Immature natural killer cell (primary cell): ENCODE results near the gene PTPRG. TPM values are rescaled to one million over a fixed set of nuclear protein-coding genes. Genes with fewer than 3 reads are reported as not detected.

Source experiments
- DNase-seq, 3 donors: peaks; one replicate each; pipeline ENCODE4 v3.0.0; 2022; ENCODE audit warnings: mixed read lengths in 1 of 3
- H3K27ac Mint-ChIP-seq, 6 donors: one replicate each; pipeline ENCODE4 v1.8.0; 2020; ENCODE audit warnings: mixed read lengths in 6 of 6, mild to moderate bottlenecking in 5 of 6, inconsistent platforms in 4 of 6, moderate library complexity in 3 of 6
- H3K27me3 Mint-ChIP-seq, 3 donors: one replicate each; pipeline ENCODE4 v1.8.0; 2020 to 2021; ENCODE audit warnings: low read depth in 3 of 3, mild to moderate bottlenecking in 3 of 3, mixed read lengths in 3 of 3, moderate library complexity in 3 of 3, inconsistent platforms in 1 of 3
- H3K36me3 Mint-ChIP-seq, 3 donors: one replicate each; pipeline ENCODE4 v1.8.0; 2020; ENCODE audit warnings: mixed read lengths in 3 of 3, inconsistent platforms in 2 of 3, mild to moderate bottlenecking in 2 of 3
- H3K4me1 Mint-ChIP-seq, 2 donors: one replicate each; pipeline ENCODE4 v1.8.0; 2020; ENCODE audit warnings: inconsistent platforms in 2 of 2, mild to moderate bottlenecking in 2 of 2, mixed read lengths in 2 of 2, moderate library complexity in 1 of 2
- H3K4me3 Mint-ChIP-seq, 5 donors: one replicate each; pipeline ENCODE4 v1.8.0; 2020; ENCODE audit warnings: mild to moderate bottlenecking in 5 of 5, mixed read lengths in 5 of 5, inconsistent platforms in 3 of 5, moderate library complexity in 3 of 5
- H3K9me3 Mint-ChIP-seq, 6 donors: one replicate each; pipeline ENCODE4 v1.8.0; 2020; ENCODE audit warnings: mild to moderate bottlenecking in 6 of 6, mixed read lengths in 6 of 6, inconsistent platforms in 4 of 6, moderate library complexity in 3 of 6
- polyA plus RNA-seq, 3 donors: library from polyadenylated mRNA; unstranded; fragments of 300-500 nt; fragmentation: Illumina TruSeq; gene quantifications; one replicate each; pipeline ENCODE4 v1.2.3, GENCODE V29; 2021

Gene PTPRG
- polyA plus RNA-seq, 3 donors from 2014 or later, result 0.13 TPM; not detected in 2

GRCh38 chr3:61966200-61966599, 404.8 kb downstream of the PTPRG start:
- DNase-seq, result no peak
- no peaks in the 10 kb centered on the region for H3K4me1 Mint-ChIP-seq
- H3K9me3 Mint-ChIP-seq, result peaks cover 0 to 11% (median 4%) of the 10 kb centered on the region in 6 donors
- H3K4me3 Mint-ChIP-seq, result no peak overlapping the region
- no peak overlapping the region for H3K27ac Mint-ChIP-seq
- peaks cover 0 to 2% (median 0%) of the 10 kb centered on the region in 3 donors for H3K27me3 Mint-ChIP-seq
- no peaks in the 10 kb centered on the region for H3K36me3 Mint-ChIP-seq

GRCh38 chr3:61967019-61967418, 405.6 kb downstream of the PTPRG start:
- Mint-ChIP-seq H3K9me3 (peaks cover 0 to 15% (median 4%) of the 10 kb centered on the region in 6 donors), H3K27ac (no peak overlapping the region), H3K4me1 (no peaks in the 10 kb centered on the region), H3K4me3 (no peak overlapping the region), H3K36me3 (no peaks in the 10 kb centered on the region), H3K27me3 (peaks cover 0 to 2% (median 0%) of the 10 kb centered on the region in 3 donors)
- no peak for DNase-seq

- H3K4me1 Mint-ChIP-seq, result no peaks in the 10 kb centered on the region
- H3K9me3 Mint-ChIP-seq, result peaks cover 0 to 16% (median 4%) of the 10 kb centered on the region in 6 donors
- no peak overlapping the region for H3K4me3 Mint-ChIP-seq
- H3K36me3 Mint-ChIP-seq, result no peaks in the 10 kb centered on the region
- peaks cover 0 to 2% (median 0%) of the 10 kb centered on the region in 3 donors for H3K27me3 Mint-ChIP-seq
- no peak overlapping the region for H3K27ac Mint-ChIP-seq
- no peak for DNase-seq
Observed at GRCh38 chr3:61967937-61968336, 406.6 kb downstream of the PTPRG start.

- H3K4me3 Mint-ChIP-seq, result no peak overlapping the region
- no peaks in the 10 kb centered on the region for H3K4me1 Mint-ChIP-seq
- DNase-seq, result no peak
Observed at GRCh38 chr3:61974662-61975061, 413.3 kb downstream of the PTPRG start.

GRCh38 chr3:61975199-61975598, 413.8 kb downstream of the PTPRG start:
- H3K4me3 Mint-ChIP-seq, result no peak overlapping the region
- no peak for DNase-seq

More at GRCh38 chr3:61974662-61975061, 413.3 kb downstream of the PTPRG start:
- Mint-ChIP-seq H3K9me3 (peaks cover 0 to 5% (median 1%) of the 10 kb centered on the region in 6 donors), H3K36me3 (no peaks in the 10 kb centered on the region), H3K27me3 (peaks cover 0 to 2% (median 0%) of the 10 kb centered on the region in 3 donors), H3K27ac (no peak overlapping the region)

GRCh38 chr3:61975936-61976335, 414.6 kb downstream of the PTPRG start:
- Mint-ChIP-seq H3K36me3 (no peaks in the 10 kb centered on the region), H3K9me3 (peaks cover 0 to 5% (median 0%) of the 10 kb centered on the region in 6 donors), H3K27me3 (peaks cover 0 to 2% (median 0%) of the 10 kb centered on the region in 3 donors), H3K27ac (no peak overlapping the region), H3K4me1 (no peaks in the 10 kb centered on the region), H3K4me3 (no peak overlapping the region)
- no peak for DNase-seq

More at GRCh38 chr3:61975199-61975598, 413.8 kb downstream of the PTPRG start:
- H3K4me1 Mint-ChIP-seq, result no peaks in the 10 kb centered on the region
- no peak overlapping the region for H3K27ac Mint-ChIP-seq
- H3K36me3 Mint-ChIP-seq, result no peaks in the 10 kb centered on the region
- H3K27me3 Mint-ChIP-seq, result peaks cover 0 to 2% (median 0%) of the 10 kb centered on the region in 3 donors
- peaks cover 0 to 5% (median 1%) of the 10 kb centered on the region in 6 donors for H3K9me3 Mint-ChIP-seq

GRCh38 chr3:61978460-61979419, 417.4 kb downstream of the PTPRG start:
- Mint-ChIP-seq H3K27ac (no peak overlapping the region), H3K4me3 (no peak overlapping the region), H3K9me3 (peaks cover 0 to 2% (median 0%) of the 10 kb centered on the region in 6 donors), H3K36me3 (no peaks in the 10 kb centered on the region), H3K4me1 (no peaks in the 10 kb centered on the region), H3K27me3 (peaks cover 0 to 2% (median 0%) of the 10 kb centered on the region in 3 donors)
- DNase-seq, result no peak

GRCh38 chr3:61979638-61980037, 418.3 kb downstream of the PTPRG start:
- Mint-ChIP-seq H3K9me3 (peaks cover 0 to 2% (median 0%) of the 10 kb centered on the region in 6 donors), H3K36me3 (no peaks in the 10 kb centered on the region), H3K27me3 (peaks cover 0 to 2% (median 0%) of the 10 kb centered on the region in 3 donors), H3K4me1 (no peaks in the 10 kb centered on the region), H3K4me3 (no peak overlapping the region), H3K27ac (no peak overlapping the region)
- DNase-seq, result no peak

GRCh38 chr3:61980041-61980440, 418.7 kb downstream of the PTPRG start:
- Mint-ChIP-seq H3K36me3 (no peaks in the 10 kb centered on the region), H3K9me3 (peaks cover 0 to 2% (median 0%) of the 10 kb centered on the region in 6 donors), H3K27me3 (peaks cover 0 to 2% (median 0%) of the 10 kb centered on the region in 3 donors), H3K4me3 (no peak overlapping the region), H3K27ac (no peak overlapping the region), H3K4me1 (no peaks in the 10 kb centered on the region)
- DNase-seq, result no peak

GRCh38 chr3:61981060-61981459, 419.7 kb downstream of the PTPRG start:
- no peaks in the 10 kb centered on the region for H3K36me3 Mint-ChIP-seq
- no peak for DNase-seq
- H3K4me3 Mint-ChIP-seq, result no peak overlapping the region
- peaks cover 0 to 4% (median 0%) of the 10 kb centered on the region in 6 donors for H3K9me3 Mint-ChIP-seq
- no peak overlapping the region for H3K27ac Mint-ChIP-seq
- H3K4me1 Mint-ChIP-seq, result no peaks in the 10 kb centered on the region
- H3K27me3 Mint-ChIP-seq, result peaks cover 0 to 2% (median 0%) of the 10 kb centered on the region in 3 donors

- H3K27me3 Mint-ChIP-seq, result peaks cover 0 to 1% (median 0%) of the 10 kb centered on the region in 3 donors
Observed at GRCh38 chr3:61983479-61983878, 422.1 kb downstream of the PTPRG start.

GRCh38 chr3:61985020-61985419, 423.6 kb downstream of the PTPRG start:
- H3K4me3 Mint-ChIP-seq, result no peak overlapping the region
- no peak overlapping the region for H3K27ac Mint-ChIP-seq
- peaks cover 0 to 1% (median 0%) of the 10 kb centered on the region in 3 donors for H3K27me3 Mint-ChIP-seq

More at GRCh38 chr3:61983479-61983878, 422.1 kb downstream of the PTPRG start:
- H3K4me3 Mint-ChIP-seq, result no peak overlapping the region
- H3K9me3 Mint-ChIP-seq, result peaks cover 0 to 2% (median 0%) of the 10 kb centered on the region in 6 donors
- no peak for DNase-seq
- no peaks in the 10 kb centered on the region for H3K36me3 Mint-ChIP-seq
- H3K27ac Mint-ChIP-seq, result no peak overlapping the region
- no peaks in the 10 kb centered on the region for H3K4me1 Mint-ChIP-seq

GRCh38 chr3:61986473-61986872, 425.1 kb downstream of the PTPRG start:
- Mint-ChIP-seq H3K4me1 (no peaks in the 10 kb centered on the region), H3K27me3 (peaks cover 0 to 1% (median 0%) of the 10 kb centered on the region in 3 donors), H3K27ac (no peak overlapping the region), H3K36me3 (no peaks in the 10 kb centered on the region), H3K4me3 (no peak overlapping the region), H3K9me3 (peaks cover 0 to 2% (median 0%) of the 10 kb centered on the region in 6 donors)
- no peak for DNase-seq

More at GRCh38 chr3:61985020-61985419, 423.6 kb downstream of the PTPRG start:
- peaks cover 0 to 2% (median 0%) of the 10 kb centered on the region in 6 donors for H3K9me3 Mint-ChIP-seq
- no peaks in the 10 kb centered on the region for H3K4me1 Mint-ChIP-seq
- no peaks in the 10 kb centered on the region for H3K36me3 Mint-ChIP-seq
- no peak for DNase-seq

- Mint-ChIP-seq H3K4me3 (no peak overlapping the region), H3K27ac (no peak overlapping the region), H3K9me3 (peaks cover 0 to 2% (median 0%) of the 10 kb centered on the region in 6 donors), H3K4me1 (no peaks in the 10 kb centered on the region), H3K27me3 (peaks cover 0 to 1% (median 0%) of the 10 kb centered on the region in 3 donors), H3K36me3 (no peaks in the 10 kb centered on the region)
- DNase-seq, result no peak
Observed at GRCh38 chr3:61989681-61990080, 428.3 kb downstream of the PTPRG start.
